VCaP (cell line): ENCODE data around the gene BGN.

Experiments
- H3K27ac ChIP-seq: fragments of 450-650 bp; 2 replicates; pipeline ENCODE4 v1.5.1; 2017
- CTCF ChIP-seq: fragments of 450-650 bp; conservative IDR thresholded peaks from 2 replicates; pipeline ENCODE4 v1.5.1; 2017; ENCODE audit warnings: mild to moderate bottlenecking, moderate library complexity

Gene BGN

GRCh38 chrX:153507484-153508178 lies 12.9 kb downstream of the BGN start:
- peak; percentile 86 for TF ChIP-seq CTCF
- no peak overlapping the region for H3K27ac ChIP-seq

- TF ChIP-seq CTCF = no peak
- H3K27ac ChIP-seq = no peak overlapping the region
Observed at GRCh38 chrX:153509592-153509991, 14.8 kb downstream of the BGN start.

GRCh38 chrX:153510383-153510782 lies 15.6 kb downstream of the BGN start:
- TF ChIP-seq CTCF = no peak
- H3K27ac ChIP-seq = no peak overlapping the region

GRCh38 chrX:153511784-153512500 lies 17.2 kb downstream of the BGN start:
- TF ChIP-seq CTCF = no peak
- no peak overlapping the region for H3K27ac ChIP-seq

- TF ChIP-seq CTCF = no peak
- no peak overlapping the region for H3K27ac ChIP-seq
Observed at GRCh38 chrX:153512501-153512893, 17.7 kb downstream of the BGN start.

GRCh38 chrX:153513265-153513664 lies 18.5 kb downstream of the BGN start:
- no peak for TF ChIP-seq CTCF
- H3K27ac ChIP-seq = no peak overlapping the region

GRCh38 chrX:153514259-153514658 lies 19.5 kb downstream of the BGN start:
- no peak overlapping the region for H3K27ac ChIP-seq
- no peak for TF ChIP-seq CTCF
